ENCODE measurements around the gene SEMA6C. TPM values are rescaled to one million over a fixed set of nuclear protein-coding genes. Genes with fewer than 3 reads are reported as not detected.

Gene SEMA6C, protein sequence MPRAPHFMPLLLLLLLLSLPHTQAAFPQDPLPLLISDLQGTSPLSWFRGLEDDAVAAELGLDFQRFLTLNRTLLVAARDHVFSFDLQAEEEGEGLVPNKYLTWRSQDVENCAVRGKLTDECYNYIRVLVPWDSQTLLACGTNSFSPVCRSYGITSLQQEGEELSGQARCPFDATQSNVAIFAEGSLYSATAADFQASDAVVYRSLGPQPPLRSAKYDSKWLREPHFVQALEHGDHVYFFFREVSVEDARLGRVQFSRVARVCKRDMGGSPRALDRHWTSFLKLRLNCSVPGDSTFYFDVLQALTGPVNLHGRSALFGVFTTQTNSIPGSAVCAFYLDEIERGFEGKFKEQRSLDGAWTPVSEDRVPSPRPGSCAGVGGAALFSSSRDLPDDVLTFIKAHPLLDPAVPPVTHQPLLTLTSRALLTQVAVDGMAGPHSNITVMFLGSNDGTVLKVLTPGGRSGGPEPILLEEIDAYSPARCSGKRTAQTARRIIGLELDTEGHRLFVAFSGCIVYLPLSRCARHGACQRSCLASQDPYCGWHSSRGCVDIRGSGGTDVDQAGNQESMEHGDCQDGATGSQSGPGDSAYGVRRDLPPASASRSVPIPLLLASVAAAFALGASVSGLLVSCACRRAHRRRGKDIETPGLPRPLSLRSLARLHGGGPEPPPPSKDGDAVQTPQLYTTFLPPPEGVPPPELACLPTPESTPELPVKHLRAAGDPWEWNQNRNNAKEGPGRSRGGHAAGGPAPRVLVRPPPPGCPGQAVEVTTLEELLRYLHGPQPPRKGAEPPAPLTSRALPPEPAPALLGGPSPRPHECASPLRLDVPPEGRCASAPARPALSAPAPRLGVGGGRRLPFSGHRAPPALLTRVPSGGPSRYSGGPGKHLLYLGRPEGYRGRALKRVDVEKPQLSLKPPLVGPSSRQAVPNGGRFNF
- 9.1 and 15.6 TPM in 2 replicates for total RNA-seq

DNA sequence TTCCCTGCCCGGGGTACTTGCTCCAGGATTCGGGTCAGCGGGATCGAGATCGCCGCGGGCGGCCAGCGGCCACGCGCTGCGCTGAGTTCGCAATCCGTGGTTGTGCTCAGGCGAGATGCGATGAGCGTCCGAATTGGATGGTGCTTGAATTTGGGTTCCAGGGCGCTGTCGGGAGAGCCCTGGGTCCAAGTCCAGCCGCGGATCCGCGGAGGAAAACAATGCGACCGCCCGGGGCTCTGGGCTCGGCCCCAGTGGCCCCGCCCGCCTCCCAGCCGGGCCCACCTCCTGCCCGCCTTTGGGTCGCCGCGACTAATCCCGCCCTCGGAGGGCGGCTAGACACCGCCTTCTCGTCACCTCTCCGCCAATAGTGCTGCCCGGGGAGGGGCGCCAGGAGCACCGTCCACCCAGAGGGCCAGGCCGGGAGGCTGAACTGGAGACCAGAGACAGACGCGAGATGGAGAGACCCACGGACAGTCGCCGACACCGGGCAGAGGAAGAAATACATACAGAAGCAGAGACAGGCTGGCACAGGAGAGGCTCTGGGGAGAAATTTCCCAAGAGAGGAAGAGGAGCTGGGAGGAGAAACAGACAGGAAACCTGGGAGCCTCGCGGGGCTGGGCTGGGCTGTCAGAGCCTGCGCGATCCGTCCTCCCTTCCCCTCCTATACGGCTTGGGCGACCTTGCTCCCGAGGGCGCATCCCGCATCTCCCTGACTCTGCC lies at the start of gene SEMA6C:
TSS of gene SEMA6C (minus strand) at position 220 of the 720 bp plus-strand sequence. CDS start 4,010 bp downstream, outside the sequence.

DNA sequence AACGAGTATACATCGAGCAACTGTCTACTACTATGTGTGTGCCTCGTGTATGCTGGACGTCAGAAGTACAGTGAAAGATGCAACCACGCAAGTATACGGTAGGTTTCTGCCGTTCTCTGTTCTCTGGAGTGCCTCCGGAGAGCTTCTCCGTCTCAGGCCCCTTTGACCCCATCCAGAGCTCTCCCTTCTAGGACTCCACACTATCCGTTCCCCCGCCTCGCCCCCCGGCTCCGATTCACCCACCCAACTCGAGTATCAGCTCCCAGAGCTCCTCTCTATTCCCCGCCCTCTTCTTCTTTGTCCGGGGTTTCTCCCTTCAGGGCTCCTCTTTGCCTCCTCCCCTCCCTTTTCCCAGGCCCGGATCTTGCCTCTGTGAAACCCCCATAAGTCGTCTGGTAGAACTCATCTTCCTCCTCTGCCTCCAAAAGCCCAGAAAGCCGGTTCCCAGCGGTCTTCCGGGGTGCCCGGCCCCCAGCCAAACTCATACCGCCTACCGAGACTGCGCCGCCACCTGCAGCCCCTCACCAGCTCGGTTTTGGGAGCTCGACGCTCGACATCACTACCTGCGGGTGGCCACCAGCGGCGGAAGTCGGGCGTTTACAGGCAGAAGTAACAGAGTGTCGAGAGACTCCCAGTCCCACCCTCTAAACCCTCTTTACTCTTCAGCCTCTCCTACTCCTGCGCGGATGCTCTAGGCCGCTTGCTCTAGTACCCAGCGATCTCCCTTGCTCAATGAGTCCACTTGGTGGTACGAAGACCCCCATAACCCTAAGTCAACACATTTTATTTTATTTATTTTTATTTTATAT lies 43.4 kb upstream of the SEMA6C start, which contains the start of gene VPS72:
TSS of gene VPS72 (minus strand) at position 561 of the 809 bp plus-strand sequence. CDS start at position 485, 76 bp downstream.

GRCh38 chr1:151175863-151176262 lies 29.4 kb upstream of the SEMA6C start, which contains the start of gene TMOD4:
TSS of gene TMOD4 (minus strand) at chr1:151175981. CDS start at chr1:151174875, 1,106 bp downstream.

GRCh38 chr1:151165738-151166504 lies 19.5 kb upstream of the SEMA6C start, which contains the start of the genes LYSMD1 and SCNM1:
TSS of gene LYSMD1 (minus strand) at chr1:151165902. CDS start at chr1:151165258, 644 bp downstream.
TSS of gene SCNM1 (plus strand) at chr1:151166144. CDS start at chr1:151166153, 9 bp downstream.

DNA sequence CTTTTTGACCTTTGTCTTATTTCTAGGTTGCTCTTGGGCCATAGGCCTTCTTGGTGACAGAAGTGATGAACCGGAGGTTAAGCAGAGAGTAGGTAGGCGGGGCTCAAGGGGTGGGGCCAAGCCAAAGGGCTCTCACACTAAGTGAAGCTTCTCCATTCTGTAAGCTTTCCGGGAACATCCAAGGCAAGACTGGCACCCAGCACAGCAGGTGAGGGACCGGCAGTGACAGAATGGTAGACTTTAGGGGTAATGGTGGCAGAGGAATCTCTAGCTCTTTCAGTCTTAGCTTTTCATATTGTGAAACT lies 10.0 kb upstream of the SEMA6C start, which contains the start of gene TNFAIP8L2:
TSS of gene TNFAIP8L2 (plus strand) at position 135 of the 305 bp plus-strand sequence. CDS start 2,049 bp downstream, outside the sequence.

Other genes with a start within 250 kb of the SEMA6C start
- 24.6 and 44.6 TPM in 2 replicates for gene SETDB1, start 220.3 kb downstream of the SEMA6C start, total RNA-seq
- 59.3 and 89.7 TPM in 2 replicates for gene CERS2, start 171.8 kb downstream of the SEMA6C start, total RNA-seq
- gene ANXA9, start 164.3 kb downstream of the SEMA6C start, total RNA-seq, result not detected in 2 replicates
- 7.9 and 12.6 TPM in 2 replicates for gene MINDY1, start 139.7 kb downstream of the SEMA6C start, total RNA-seq
- 5.0 and 5.7 TPM in 2 replicates for gene PRUNE1, start 138.2 kb downstream of the SEMA6C start, total RNA-seq
- gene BNIPL, start 110.0 kb downstream of the SEMA6C start, total RNA-seq, result under 0.01 and 0.57 TPM in 2 replicates
- gene C1orf56, start 98.9 kb downstream of the SEMA6C start, total RNA-seq, result 0.63 and 1.5 TPM in 2 replicates
- 49.4 and 59.4 TPM in 2 replicates for gene CDC42SE1, start 87.0 kb downstream of the SEMA6C start, total RNA-seq
- gene MLLT11, start 86.2 kb downstream of the SEMA6C start, total RNA-seq, result 1.1 and 2.0 TPM in 2 replicates
- 3.2 and 10.3 TPM in 2 replicates for gene GABPB2, start 75.9 kb downstream of the SEMA6C start, total RNA-seq
- gene TNFAIP8L2, start 10.0 kb upstream of the SEMA6C start, total RNA-seq, result 0.16 TPM in 1 of 2 replicates, not detected in the other
- gene LYSMD1, start 19.3 kb upstream of the SEMA6C start, total RNA-seq, result 2.8 and 5.3 TPM in 2 replicates
- gene SCNM1, start 19.5 kb upstream of the SEMA6C start, total RNA-seq, result 23.8 and 24.4 TPM in 2 replicates
- gene TMOD4, start 29.4 kb upstream of the SEMA6C start, total RNA-seq, result 0.49 TPM in 1 of 2 replicates, not detected in the other
- gene VPS72, start 43.6 kb upstream of the SEMA6C start, total RNA-seq, result 51.0 and 52.4 TPM in 2 replicates
- 26.7 and 61.7 TPM in 2 replicates for gene PIP5K1A, start 51.9 kb upstream of the SEMA6C start, total RNA-seq
- gene PSMD4, start 108.1 kb upstream of the SEMA6C start, total RNA-seq, result 220 and 235 TPM in 2 replicates
- gene ZNF687, start 135.7 kb upstream of the SEMA6C start, total RNA-seq, result 5.3 and 10.6 TPM in 2 replicates
- 20.2 and 54.2 TPM in 2 replicates for gene PI4KB, start 180.8 kb upstream of the SEMA6C start, total RNA-seq
- 43.5 and 66.4 TPM in 2 replicates for gene RFX5, start 200.6 kb upstream of the SEMA6C start, total RNA-seq
- gene SELENBP1, start 226.1 kb upstream of the SEMA6C start, total RNA-seq, result 2.4 and 3.7 TPM in 2 replicates